Measurements from ENCODE around the gene DNAJB7. TPM values are rescaled to one million over a fixed set of nuclear protein-coding genes. Genes with fewer than 3 reads are reported as not detected.

The DNAJB7 gene
- total and polyA plus RNA-seq, 4 donors, result 0.15 TPM; not detected in 3

DNA sequence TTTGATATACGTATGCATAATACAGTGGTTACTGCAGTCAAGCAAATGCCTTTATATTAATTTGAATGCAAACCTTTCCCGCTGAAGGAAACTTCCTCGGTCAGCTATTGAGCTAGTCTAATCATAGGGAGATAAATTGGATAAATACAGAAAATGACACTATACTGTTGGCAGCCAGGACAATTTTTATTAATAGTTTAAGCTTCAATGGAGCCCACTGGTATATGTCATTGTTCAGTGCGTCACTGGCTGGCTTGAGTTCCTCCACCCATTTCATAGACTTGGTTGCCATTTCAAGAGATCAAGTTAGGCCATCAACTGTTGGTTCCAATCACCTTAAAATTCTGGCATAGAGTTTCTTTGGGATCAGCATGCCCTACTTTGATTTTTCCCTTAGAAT is 32.5 kb upstream of the DNAJB7 start:
- WGBS, result 98% methylated on average over 4 of the region's 4 CpGs
- H3K27me3 ChIP-seq (ENCODE audit: control insufficient read depth in 4 of 4, insufficient read depth in 4 of 4, low read length in 3 of 4), result no peaks in the 10 kb centered on the region
- DNase-seq (ENCODE audit: low spot score), result no peak
- no peak for TF ChIP-seq FOXA2 (IDR thresholded peaks at IDR 0.05)
- no peak for TF ChIP-seq NR2F2 (IDR thresholded peaks at IDR 0.05)
- TF ChIP-seq SP1 (IDR thresholded peaks at IDR 0.05), result no peak
- TF ChIP-seq, protein P1, sequence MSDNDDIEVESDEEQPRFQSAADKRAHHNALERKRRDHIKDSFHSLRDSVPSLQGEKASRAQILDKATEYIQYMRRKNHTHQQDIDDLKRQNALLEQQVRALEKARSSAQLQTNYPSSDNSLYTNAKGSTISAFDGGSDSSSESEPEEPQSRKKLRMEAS (IDR thresholded peaks at IDR 0.05), result no peak
- no peaks in the 10 kb centered on the region for H3K9me3 ChIP-seq (ENCODE audit: control insufficient read depth in 4 of 4, low read length in 3 of 4)
- H3K9ac ChIP-seq (ENCODE audit: low read depth in 1 of 2, low read length in 2 of 2), result no peak overlapping the region
- H3K36me3 ChIP-seq (ENCODE audit: control insufficient read depth in 4 of 4, insufficient read depth in 3 of 4, low read depth in 1 of 4, low read length in 3 of 4), result peaks cover 0 to 11% (median 5%) of the 10 kb centered on the region in 4 donors
- no peak overlapping the region for H3K4me3 ChIP-seq (ENCODE audit: low read depth in 1 of 3, low read length in 3 of 3)
- H3K27ac ChIP-seq (ENCODE audit: low read depth in 1 of 2, low read length in 2 of 2), result no peak overlapping the region
- peaks cover 0 to 5% (median 0%) of the 10 kb centered on the region in 4 donors for H3K4me1 ChIP-seq (ENCODE audit: control insufficient read depth in 4 of 4, insufficient read depth in 4 of 4, low read length in 3 of 4)

DNA sequence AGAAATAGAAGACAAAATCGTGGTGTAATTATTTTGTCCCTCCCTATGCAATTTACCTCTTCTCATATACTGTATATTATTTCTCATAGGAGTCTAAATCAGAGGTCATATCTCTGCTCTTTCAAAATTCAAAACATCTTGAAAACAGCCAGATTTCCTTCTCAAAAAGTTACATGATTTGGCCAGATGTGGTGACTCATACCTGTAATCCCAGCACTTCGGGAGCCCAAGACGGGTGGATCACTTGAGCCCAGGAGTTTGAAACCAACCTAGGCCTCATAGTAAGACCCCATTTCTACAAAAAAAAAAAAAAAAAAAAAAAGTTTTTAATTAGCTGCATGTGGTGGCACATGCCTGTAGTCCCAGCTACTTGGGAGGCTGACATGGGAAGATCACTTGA is 29.0 kb upstream of the DNAJB7 start:
- Histone ChIP-seq H3K27ac (ENCODE audit: low read depth in 1 of 2, low read length in 2 of 2) (no peak overlapping the region), H3K27me3 (ENCODE audit: control insufficient read depth in 4 of 4, insufficient read depth in 4 of 4, low read length in 3 of 4) (no peaks in the 10 kb centered on the region), H3K9me3 (ENCODE audit: control insufficient read depth in 4 of 4, low read length in 3 of 4) (no peaks in the 10 kb centered on the region), H3K4me1 (ENCODE audit: control insufficient read depth in 4 of 4, insufficient read depth in 4 of 4, low read length in 3 of 4) (no peaks in the 10 kb centered on the region), H3K4me3 (ENCODE audit: low read depth in 1 of 3, low read length in 3 of 3) (no peak overlapping the region), H3K36me3 (ENCODE audit: control insufficient read depth in 4 of 4, insufficient read depth in 3 of 4, low read depth in 1 of 4, low read length in 3 of 4) (peaks cover 2 to 37% (median 23%) of the 10 kb centered on the region in 4 donors), H3K9ac (ENCODE audit: low read depth in 1 of 2, low read length in 2 of 2) (no peak overlapping the region)
- WGBS, result 92% methylated on average over 3 of the region's 3 CpGs
- TF ChIP-seq RXRA (IDR thresholded peaks at IDR 0.05) (no peak), TAF1 (conservative IDR thresholded peaks at IDR 0.05) (no peak), HNF4A (conservative IDR thresholded peaks at IDR 0.05) (no peak), GABPA (IDR thresholded peaks at IDR 0.05 in 1 of 2, conservative IDR thresholded peaks at IDR 0.05 in 1 of 2) (no peak), EGR1 (IDR thresholded peaks at IDR 0.05; ENCODE audit: low read depth in 2 of 2) (no peak), YY1 (IDR thresholded peaks at IDR 0.05) (no peak), JUND (IDR thresholded peaks at IDR 0.05) (no peak), SP1 (IDR thresholded peaks at IDR 0.05) (no peak), FOXA1 (IDR thresholded peaks at IDR 0.05) (no peak), CTCF (IDR thresholded peaks at IDR 0.05; ENCODE audit: low read depth, low read length, missing input control) (no peak), FOXA2 (IDR thresholded peaks at IDR 0.05) (no peak), NR2F2 (IDR thresholded peaks at IDR 0.05) (no peak), ATF3 (IDR thresholded peaks at IDR 0.05) (no peak), RAD21 (IDR thresholded peaks at IDR 0.05) (no peak), HNF4G (IDR thresholded peaks at IDR 0.05) (no peak)
- TF ChIP-seq, protein P2, sequence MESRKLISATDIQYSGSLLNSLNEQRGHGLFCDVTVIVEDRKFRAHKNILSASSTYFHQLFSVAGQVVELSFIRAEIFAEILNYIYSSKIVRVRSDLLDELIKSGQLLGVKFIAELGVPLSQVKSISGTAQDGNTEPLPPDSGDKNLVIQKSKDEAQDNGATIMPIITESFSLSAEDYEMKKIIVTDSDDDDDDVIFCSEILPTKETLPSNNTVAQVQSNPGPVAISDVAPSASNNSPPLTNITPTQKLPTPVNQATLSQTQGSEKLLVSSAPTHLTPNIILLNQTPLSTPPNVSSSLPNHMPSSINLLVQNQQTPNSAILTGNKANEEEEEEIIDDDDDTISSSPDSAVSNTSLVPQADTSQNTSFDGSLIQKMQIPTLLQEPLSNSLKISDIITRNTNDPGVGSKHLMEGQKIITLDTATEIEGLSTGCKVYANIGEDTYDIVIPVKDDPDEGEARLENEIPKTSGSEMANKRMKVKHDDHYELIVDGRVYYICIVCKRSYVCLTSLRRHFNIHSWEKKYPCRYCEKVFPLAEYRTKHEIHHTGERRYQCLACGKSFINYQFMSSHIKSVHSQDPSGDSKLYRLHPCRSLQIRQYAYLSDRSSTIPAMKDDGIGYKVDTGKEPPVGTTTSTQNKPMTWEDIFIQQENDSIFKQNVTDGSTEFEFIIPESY (IDR thresholded peaks at IDR 0.05), result no peak
- TF ChIP-seq, protein P3, sequence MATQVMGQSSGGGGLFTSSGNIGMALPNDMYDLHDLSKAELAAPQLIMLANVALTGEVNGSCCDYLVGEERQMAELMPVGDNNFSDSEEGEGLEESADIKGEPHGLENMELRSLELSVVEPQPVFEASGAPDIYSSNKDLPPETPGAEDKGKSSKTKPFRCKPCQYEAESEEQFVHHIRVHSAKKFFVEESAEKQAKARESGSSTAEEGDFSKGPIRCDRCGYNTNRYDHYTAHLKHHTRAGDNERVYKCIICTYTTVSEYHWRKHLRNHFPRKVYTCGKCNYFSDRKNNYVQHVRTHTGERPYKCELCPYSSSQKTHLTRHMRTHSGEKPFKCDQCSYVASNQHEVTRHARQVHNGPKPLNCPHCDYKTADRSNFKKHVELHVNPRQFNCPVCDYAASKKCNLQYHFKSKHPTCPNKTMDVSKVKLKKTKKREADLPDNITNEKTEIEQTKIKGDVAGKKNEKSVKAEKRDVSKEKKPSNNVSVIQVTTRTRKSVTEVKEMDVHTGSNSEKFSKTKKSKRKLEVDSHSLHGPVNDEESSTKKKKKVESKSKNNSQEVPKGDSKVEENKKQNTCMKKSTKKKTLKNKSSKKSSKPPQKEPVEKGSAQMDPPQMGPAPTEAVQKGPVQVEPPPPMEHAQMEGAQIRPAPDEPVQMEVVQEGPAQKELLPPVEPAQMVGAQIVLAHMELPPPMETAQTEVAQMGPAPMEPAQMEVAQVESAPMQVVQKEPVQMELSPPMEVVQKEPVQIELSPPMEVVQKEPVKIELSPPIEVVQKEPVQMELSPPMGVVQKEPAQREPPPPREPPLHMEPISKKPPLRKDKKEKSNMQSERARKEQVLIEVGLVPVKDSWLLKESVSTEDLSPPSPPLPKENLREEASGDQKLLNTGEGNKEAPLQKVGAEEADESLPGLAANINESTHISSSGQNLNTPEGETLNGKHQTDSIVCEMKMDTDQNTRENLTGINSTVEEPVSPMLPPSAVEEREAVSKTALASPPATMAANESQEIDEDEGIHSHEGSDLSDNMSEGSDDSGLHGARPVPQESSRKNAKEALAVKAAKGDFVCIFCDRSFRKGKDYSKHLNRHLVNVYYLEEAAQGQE (IDR thresholded peaks at IDR 0.05), result no peak
- TF ChIP-seq, protein P1 (IDR thresholded peaks at IDR 0.05), result no peak
- no peak for DNase-seq (ENCODE audit: low spot score)

Data from liver (tissue), 9 donors.